Activated T-cell treated with anti-CD3 and anti-CD28 coated beads, Interleukin-2, amount 50 U/mL, for 72 hours (primary cell): ENCODE data around the gene TLR5. TPM values are rescaled to one million over a fixed set of nuclear protein-coding genes. Genes with fewer than 3 reads are reported as not detected.

ENCODE experiments used
- ATAC-seq, 2 donors: fragments of 150-1000 bp; cut with Tn5 transposase; replicated peaks in 1 of 2; 2 replicates each; pipeline ENCODE4 v1.10.0; 2021; ENCODE audit warnings: moderate library complexity in 2 of 2, mild to moderate bottlenecking in 1 of 2
- DNase-seq, 2 donors: peaks; one replicate each; pipeline ENCODE4 v3.0.0; 2021 to 2022; ENCODE audit warnings: mixed read lengths in 1 of 2
- H3K27ac Mint-ChIP-seq: one replicate; pipeline ENCODE4 v1.8.0; 2022; ENCODE audit warnings: mild to moderate bottlenecking, moderate library complexity, mixed read lengths
- H3K27me3 Mint-ChIP-seq: one replicate; pipeline ENCODE4 v1.8.0; 2022; ENCODE audit warnings: low read depth, mixed read lengths
- H3K36me3 Mint-ChIP-seq, 2 donors: one replicate each; pipeline ENCODE4 v1.8.0; 2022; ENCODE audit warnings: mixed read lengths in 2 of 2, mild to moderate bottlenecking in 1 of 2; ENCODE audit not compliant: insufficient read depth in 2 of 2
- H3K4me1 Mint-ChIP-seq: one replicate; pipeline ENCODE4 v1.8.0; 2022; ENCODE audit warnings: low read depth, mixed read lengths
- H3K4me3 Mint-ChIP-seq, 2 donors: one replicate each; pipeline ENCODE4 v1.8.0; 2022; ENCODE audit warnings: mild to moderate bottlenecking in 2 of 2, mixed read lengths in 2 of 2, moderate library complexity in 2 of 2
- H3K9me3 Mint-ChIP-seq, 2 donors: one replicate each; pipeline ENCODE4 v1.8.0; 2022; ENCODE audit warnings: mixed read lengths in 2 of 2
- total RNA-seq, 2 donors: library from RNA; stranded (reverse); gene quantifications; one replicate each; pipeline ENCODE4 v1.2.3, GENCODE V29; 2022

Gene TLR5
- total RNA-seq, 2 donors from 2014 or later: 0.60 to 1.4 TPM

DNA sequence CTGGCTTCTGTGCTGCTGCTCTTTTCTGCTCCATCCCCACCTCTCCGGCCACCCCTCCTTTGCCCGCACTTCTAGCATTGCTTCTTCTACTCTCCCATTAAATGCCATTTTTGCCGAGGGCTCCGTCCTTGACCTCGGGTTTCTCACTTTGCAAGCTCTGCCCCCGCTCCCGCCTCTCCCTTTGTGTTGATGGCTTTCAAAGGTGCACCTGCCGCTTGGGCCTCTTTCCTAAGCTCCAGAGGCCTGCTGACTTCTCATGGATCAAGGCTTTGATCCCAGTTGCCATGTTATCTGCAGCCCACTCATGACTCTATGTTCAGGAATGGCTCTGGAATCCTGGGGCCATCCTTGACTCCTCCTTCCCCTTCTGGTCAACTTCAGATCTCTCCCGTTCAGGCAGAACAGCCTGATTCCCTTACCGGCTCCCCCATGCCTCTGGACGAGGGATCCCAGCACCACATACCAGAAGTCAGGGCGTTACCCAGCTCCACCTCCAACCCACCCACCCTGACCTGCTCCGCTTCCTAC, 54.3 kb downstream of the TLR5 start:
- H3K27me3 Mint-ChIP-seq: no peaks in the 10 kb centered on the region
- peaks cover 7% of the 10 kb centered on the region for H3K4me1 Mint-ChIP-seq
- no peak for ATAC-seq
- no peaks in the 10 kb centered on the region for H3K36me3 Mint-ChIP-seq
- H3K9me3 Mint-ChIP-seq: no peaks in the 10 kb centered on the region
- no peak for DNase-seq
- H3K4me3 Mint-ChIP-seq: no peak overlapping the region
- H3K27ac Mint-ChIP-seq: no peak overlapping the region

DNA sequence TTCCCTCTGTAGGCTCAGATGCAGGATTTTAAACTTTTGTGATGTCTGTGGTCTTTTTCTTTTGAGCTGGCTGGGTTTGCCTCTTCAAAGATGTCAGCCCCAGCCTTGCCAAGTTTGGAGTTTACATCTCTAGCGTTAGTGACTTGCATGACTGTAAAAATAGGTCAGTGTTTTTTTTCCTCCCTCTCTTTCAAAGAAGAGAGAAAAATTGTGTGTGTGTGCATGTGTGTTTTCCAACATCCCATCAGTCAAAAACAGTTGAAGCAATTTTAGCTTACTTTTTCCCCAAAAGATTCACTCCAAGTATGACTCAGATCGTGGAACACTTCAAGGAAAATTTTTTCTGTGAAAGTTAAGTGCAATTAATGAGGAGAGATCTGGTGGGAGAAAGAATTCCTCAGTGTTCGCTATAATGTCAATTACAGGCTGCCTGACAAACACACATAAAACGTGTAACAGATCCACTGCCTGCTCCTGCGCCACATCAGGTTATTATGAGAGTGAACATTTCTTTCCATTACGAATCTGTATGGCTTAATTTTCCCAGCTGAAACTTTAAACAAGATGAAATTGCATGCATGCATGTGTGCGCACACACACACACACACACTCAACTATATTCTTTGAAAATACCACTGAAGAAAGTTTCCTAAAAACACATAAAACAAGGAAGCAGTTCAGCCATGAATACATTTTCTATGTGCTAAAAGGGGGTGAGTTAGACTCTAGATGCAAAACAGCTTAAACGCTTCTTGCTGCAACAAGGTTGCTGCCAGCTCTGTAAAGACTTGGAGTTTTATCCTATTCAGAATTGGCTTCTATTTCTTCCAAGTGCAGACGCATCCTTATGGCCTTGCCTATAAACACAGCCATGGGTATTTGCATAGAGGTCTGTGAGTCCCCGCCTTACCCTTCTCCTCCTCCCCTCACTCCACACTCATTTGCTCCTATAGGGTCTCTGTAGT, 55.5 kb downstream of the TLR5 start:
- no peak for ATAC-seq
- H3K4me1 Mint-ChIP-seq: peaks cover 7% of the 10 kb centered on the region
- no peaks in the 10 kb centered on the region for H3K9me3 Mint-ChIP-seq
- no peak overlapping the region for H3K4me3 Mint-ChIP-seq
- no peak for DNase-seq
- H3K27me3 Mint-ChIP-seq: no peaks in the 10 kb centered on the region
- no peak overlapping the region for H3K27ac Mint-ChIP-seq
- no peaks in the 10 kb centered on the region for H3K36me3 Mint-ChIP-seq

DNA sequence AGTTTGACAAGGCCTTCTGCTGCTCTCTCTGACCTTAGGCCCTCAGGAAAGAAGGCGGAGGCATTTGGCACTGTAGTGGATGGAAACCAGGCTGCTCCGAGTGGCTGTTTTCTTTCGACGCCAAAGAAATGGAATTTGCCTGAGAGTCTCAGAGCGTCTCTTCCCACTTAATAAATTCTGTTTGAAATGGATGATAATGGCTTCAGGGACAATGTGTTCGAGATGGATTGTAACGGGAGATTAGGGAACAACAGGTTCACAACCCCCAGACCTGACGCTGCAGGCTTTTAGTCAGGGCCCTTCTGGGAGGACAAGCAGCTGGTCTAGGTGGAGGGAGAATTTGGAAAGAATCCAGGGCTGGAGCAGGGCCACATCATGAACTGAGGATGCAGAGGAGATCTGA, 58.6 kb downstream of the TLR5 start:
- no peak overlapping the region for H3K4me3 Mint-ChIP-seq
- no peaks in the 10 kb centered on the region for H3K36me3 Mint-ChIP-seq
- H3K27me3 Mint-ChIP-seq: no peaks in the 10 kb centered on the region
- no peak for DNase-seq
- H3K4me1 Mint-ChIP-seq: peaks cover 12% of the 10 kb centered on the region
- no peak for ATAC-seq
- no peak overlapping the region for H3K27ac Mint-ChIP-seq
- no peaks in the 10 kb centered on the region for H3K9me3 Mint-ChIP-seq

DNA sequence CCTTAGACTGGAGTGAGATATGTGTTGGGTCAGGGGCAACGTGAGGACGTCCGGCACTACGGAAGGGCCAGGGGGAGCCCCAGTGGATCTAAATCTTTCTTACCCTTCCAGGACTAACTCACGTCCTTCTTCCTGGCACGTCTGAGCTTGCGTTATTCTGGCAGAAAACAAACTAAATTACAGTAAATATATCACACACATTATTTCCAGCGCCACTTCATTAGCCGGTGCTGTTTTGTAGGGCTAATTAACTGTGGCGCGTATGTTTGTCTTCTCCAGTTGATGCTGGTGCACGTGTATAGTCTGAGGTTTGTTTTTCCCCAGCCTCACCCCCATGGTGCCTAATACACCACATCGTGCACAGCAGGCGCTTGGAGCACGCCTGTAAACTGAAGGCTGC, 59.2 kb downstream of the TLR5 start:
- no peak for DNase-seq
- no peak overlapping the region for H3K4me3 Mint-ChIP-seq
- H3K9me3 Mint-ChIP-seq: no peaks in the 10 kb centered on the region
- no peak for ATAC-seq
- no peak overlapping the region for H3K27ac Mint-ChIP-seq
- no peaks in the 10 kb centered on the region for H3K36me3 Mint-ChIP-seq
- H3K27me3 Mint-ChIP-seq: no peaks in the 10 kb centered on the region
- peaks cover 12% of the 10 kb centered on the region for H3K4me1 Mint-ChIP-seq

DNA sequence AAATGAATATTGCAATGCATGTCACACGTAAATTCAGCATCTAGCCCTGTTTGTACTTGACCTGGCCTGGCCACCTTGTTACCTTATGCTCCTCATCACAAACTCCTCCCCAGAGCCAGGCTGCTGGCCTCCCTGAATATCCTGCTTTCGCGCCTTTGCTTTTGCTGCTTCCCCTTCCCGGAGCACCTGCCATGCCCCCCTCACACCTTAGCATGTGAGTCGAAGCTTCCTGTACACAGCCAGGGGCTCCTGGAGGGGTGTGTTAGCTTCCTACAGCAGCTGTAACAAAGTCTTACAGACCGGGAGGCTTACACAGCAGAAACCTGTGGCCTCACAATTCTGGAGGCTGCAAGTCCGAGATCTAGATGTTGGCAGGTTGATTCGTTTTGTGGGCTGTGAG, 60.1 kb downstream of the TLR5 start:
- no peaks in the 10 kb centered on the region for H3K9me3 Mint-ChIP-seq
- no peak overlapping the region for H3K27ac Mint-ChIP-seq
- H3K4me1 Mint-ChIP-seq: peaks cover 12% of the 10 kb centered on the region
- no peaks in the 10 kb centered on the region for H3K27me3 Mint-ChIP-seq
- no peak for DNase-seq
- H3K36me3 Mint-ChIP-seq: no peaks in the 10 kb centered on the region
- no peak overlapping the region for H3K4me3 Mint-ChIP-seq
- no peak for ATAC-seq

DNA sequence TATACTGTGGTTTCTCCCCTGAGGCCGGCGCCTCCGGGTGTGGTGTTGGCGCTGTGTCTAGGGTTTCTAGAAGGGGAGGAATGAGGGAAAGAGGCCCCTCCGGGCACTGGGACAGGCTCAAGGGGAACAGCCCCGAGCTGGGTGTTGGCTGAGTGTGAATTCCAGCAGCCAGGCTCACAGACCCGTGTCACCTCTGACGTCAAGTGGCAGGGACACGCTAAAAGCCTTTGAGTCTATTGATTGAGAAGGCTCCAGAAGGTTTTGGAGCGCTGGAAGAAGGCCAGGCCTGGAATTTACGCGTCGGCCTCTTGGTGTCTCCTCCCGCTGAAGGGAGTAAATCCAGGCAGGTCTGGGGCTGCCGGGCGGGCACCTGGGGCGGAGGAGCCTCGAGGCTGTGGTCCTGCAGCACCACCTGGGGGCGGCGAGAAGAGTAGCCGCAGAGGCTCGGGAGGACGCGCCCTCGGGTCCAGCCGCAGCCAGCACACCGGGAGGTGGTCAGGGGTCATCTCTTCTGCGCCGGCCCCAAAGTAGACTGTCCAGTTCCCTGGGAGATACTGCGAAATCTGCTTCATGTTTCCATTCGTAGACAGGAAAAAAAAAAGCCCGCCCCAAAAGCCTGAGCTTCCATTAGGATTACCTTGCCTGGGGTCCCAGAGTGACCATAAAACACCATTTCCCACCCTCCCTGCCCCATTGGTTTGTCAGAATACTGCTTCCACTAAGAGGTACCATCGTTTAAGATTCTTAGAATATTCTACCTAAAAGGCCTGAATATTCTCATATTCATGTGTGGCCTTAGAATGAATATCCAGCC, 61.7 kb downstream of the TLR5 start:
- ATAC-seq (peak; percentile 96 to 97), DNase-seq (peak; percentile 80 to 81)
- peaks cover 5% of the 10 kb centered on the region for H3K4me1 Mint-ChIP-seq
- H3K27me3 Mint-ChIP-seq: no peaks in the 10 kb centered on the region
- no peak overlapping the region for H3K27ac Mint-ChIP-seq
- no peaks in the 10 kb centered on the region for H3K9me3 Mint-ChIP-seq
- H3K4me3 Mint-ChIP-seq: peak overlapping the region; percentile 79 to 81
- H3K36me3 Mint-ChIP-seq: no peaks in the 10 kb centered on the region

DNA sequence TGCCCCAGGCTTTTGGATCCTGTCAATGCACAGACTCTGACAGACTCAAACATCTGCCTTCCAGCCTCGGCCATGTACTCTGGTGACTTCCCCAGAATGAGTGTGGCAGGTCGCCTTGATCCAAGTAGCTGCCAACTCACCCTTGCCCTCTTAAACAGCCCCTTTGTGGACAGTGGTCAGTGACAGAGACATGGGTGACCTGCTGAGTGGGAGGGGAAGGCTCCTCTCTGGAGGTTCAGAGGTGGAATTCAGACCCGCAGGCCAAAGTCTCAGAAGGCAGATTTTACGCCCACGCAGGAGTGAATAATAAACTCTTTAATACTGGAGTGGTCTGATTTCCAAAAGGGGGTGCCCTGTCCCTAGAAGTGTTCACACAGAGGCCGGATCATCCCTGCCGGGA, 63.5 kb downstream of the TLR5 start:
- DNase-seq: no peak
- Mint-ChIP-seq H3K9me3 (no peaks in the 10 kb centered on the region), H3K4me3 (no peak overlapping the region), H3K36me3 (no peaks in the 10 kb centered on the region), H3K27ac (no peak overlapping the region), H3K27me3 (no peaks in the 10 kb centered on the region), H3K4me1 (peaks cover 5% of the 10 kb centered on the region)
- no peak for ATAC-seq

DNA sequence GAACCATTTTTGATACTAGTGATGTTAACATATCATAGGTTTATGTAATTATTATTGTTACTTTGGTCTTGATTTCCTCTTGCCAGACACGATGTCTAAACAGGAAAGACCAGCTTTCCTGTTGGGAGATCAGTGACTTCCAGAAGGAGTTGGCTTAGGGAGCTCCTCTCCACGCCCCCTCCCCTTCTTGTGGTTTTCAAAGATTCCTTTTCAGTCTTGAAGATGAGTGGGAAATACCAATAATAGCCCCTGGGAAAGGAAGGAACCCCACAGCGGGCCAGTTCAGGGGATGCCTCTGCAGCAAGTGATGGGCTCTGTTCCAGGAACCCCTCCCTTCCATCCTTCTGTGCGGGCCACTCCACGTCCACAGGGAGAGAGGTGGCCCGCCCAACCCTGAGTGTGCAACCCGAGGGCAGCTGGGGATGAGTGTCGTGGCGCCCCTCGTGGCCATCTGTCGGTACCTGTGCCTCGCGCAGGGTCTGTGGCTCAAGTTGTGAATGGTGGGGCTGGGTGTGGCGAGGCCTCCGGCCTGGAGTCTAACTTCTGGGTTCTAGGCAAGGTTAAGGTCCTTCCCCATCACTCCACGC, 65.7 kb downstream of the TLR5 start:
- Mint-ChIP-seq H3K27ac (no peak overlapping the region), H3K27me3 (no peaks in the 10 kb centered on the region), H3K9me3 (no peaks in the 10 kb centered on the region), H3K4me3 (no peak overlapping the region), H3K4me1 (peaks cover 5% of the 10 kb centered on the region), H3K36me3 (no peaks in the 10 kb centered on the region)
- ATAC-seq (no peak), DNase-seq (no peak)

DNA sequence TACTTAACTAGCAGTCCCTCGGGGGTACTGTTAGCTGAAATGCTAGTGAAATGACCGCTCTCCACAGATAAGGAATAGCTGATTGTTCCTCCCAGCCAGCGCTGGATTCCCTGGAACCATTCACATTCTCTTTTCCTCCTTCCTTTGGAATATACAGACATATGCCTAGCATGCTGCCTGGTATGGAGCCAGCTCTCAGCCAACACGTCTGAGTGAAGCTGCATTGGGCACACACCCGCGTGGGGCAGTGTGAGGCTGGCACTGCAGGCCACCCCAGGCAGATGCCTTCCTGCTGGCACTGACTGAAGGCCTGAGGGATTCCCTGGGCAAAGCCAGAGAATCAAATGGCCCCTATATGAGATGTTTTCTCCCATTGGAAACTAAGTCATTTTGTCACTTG, 66.7 kb downstream of the TLR5 start:
- H3K27ac Mint-ChIP-seq: no peak overlapping the region
- no peaks in the 10 kb centered on the region for H3K36me3 Mint-ChIP-seq
- H3K4me1 Mint-ChIP-seq: peaks cover 4% of the 10 kb centered on the region
- no peaks in the 10 kb centered on the region for H3K27me3 Mint-ChIP-seq
- H3K9me3 Mint-ChIP-seq: no peaks in the 10 kb centered on the region
- DNase-seq: no peak
- H3K4me3 Mint-ChIP-seq: no peak overlapping the region
- ATAC-seq: no peak

DNA sequence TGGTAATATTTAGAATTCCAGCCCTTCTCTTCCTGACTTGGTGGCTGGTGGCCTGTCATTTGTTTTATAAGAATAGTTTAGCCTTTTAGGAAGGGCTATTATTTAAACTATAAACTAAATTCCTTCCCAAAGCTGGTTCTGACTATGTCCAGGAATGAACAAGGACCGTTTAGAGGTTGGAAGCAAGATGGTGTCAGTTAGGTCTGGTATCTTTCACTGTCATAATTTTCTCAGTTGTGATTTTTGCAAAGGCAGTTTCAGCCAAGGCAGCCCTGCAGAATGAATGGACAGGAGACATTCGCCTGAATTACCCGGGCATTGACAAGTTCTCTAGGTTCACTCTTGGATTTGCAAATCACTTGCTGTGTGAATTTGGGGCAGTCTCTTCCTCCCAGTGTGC, 67.2 kb downstream of the TLR5 start:
- ATAC-seq (no peak), DNase-seq (no peak)
- H3K27me3 Mint-ChIP-seq: no peaks in the 10 kb centered on the region
- no peak overlapping the region for H3K4me3 Mint-ChIP-seq
- H3K27ac Mint-ChIP-seq: no peak overlapping the region
- no peaks in the 10 kb centered on the region for H3K4me1 Mint-ChIP-seq
- no peaks in the 10 kb centered on the region for H3K9me3 Mint-ChIP-seq
- H3K36me3 Mint-ChIP-seq: no peaks in the 10 kb centered on the region

DNA sequence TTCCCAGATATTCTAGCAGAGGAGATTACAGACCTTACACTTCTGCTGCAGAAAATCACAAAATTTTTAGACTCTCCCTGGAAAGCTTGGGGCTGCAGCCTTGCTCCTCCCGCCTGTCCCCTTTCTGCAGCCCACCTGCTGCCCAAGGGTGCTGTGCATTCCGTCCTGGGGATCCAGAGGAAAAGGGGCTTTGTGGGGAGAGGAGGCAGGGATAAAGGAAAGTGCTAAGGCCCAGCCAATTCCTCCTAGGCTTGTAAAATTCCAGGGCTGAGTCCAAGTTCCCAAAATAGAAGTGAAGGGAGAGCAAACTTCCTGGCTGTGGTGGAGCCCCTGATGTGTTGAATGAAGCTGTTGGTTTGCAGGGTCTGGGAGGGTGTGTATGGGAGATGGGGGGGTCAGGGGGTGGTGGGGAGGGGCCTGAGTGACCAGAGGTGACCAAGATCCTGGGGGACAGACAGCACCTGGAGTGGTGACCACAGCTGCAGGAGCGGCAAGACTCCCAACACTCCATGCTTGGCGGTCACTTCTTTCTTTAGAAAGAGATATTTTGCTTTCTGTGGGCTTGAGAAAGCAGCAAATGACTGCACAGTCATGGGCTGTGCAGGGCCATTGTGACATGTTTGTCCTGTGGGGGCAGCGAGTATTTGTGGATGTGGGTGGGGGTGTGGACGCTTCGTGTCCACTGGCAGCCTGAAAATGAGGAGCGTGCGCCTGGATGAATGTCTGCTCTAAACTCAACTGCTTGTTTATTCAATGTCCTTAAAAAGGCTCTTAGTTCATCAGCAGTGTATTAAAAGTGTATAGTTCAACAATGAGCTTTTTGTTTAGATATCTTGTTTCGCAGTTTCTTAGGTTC, 68.4 kb downstream of the TLR5 start:
- no peak for DNase-seq
- no peaks in the 10 kb centered on the region for H3K36me3 Mint-ChIP-seq
- H3K27ac Mint-ChIP-seq: no peak overlapping the region
- no peak overlapping the region for H3K4me3 Mint-ChIP-seq
- no peaks in the 10 kb centered on the region for H3K9me3 Mint-ChIP-seq
- no peaks in the 10 kb centered on the region for H3K27me3 Mint-ChIP-seq
- no peak for ATAC-seq
- H3K4me1 Mint-ChIP-seq: no peaks in the 10 kb centered on the region

DNA sequence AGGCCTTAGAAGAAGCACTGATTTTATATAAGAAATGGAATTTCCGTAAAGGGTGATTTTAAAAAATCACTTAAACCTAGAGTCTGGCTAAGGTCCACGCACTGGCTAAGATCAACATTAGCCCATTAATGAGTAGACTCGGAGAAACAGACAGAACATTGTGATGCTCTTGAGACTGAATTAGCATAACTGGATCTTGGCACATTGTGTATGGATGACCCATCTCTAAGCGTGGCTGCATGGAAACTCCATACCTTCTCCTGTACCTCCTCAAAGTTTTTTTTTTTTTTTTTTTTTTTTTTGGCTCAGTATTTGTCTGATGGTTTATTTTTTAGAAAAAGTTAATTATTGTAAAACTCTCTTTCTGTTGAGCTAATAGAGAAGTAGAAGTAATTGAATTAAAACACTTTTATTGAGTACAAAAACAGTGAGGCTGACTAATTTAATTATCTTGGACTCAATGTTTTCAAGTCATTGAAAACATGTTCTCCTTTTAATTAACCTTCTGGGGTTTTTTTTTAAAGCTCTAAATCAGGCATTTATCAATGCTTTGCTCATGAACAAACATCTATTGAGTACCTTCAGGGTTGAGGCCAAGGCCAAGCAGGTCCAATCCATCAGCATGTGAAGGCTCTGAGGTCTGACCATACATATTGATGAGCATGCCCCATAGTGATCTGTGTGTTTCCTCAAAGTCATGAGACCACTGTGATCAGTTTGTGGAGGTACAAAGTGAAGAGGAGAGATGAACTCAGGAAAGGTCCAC, 74.0 kb downstream of the TLR5 start:
- Mint-ChIP-seq H3K9me3 (no peaks in the 10 kb centered on the region), H3K27ac (no peak overlapping the region), H3K36me3 (no peaks in the 10 kb centered on the region), H3K27me3 (no peaks in the 10 kb centered on the region), H3K4me1 (no peaks in the 10 kb centered on the region), H3K4me3 (no peak overlapping the region)
- DNase-seq (no peak), ATAC-seq (no peak)
